ENCODE data around the gene KLHDC4. TPM values are rescaled to one million over a fixed set of nuclear protein-coding genes. Genes with fewer than 3 reads are reported as not detected.

KLHDC4 gene
- total and polyA plus RNA-seq, 2 of the 4 experiments (the other 2 are of a cell fraction): 13.6 to 19.0 TPM

- ChIA-PET POLR2A (ENCODE audit: unreplicated experiment) (no interaction called here), CTCF (interaction anchor here (0.5 kb wide), 1 partner anchor 16 kb away, joined by 4 read pairs; no protein-coding TSS in a partner anchor)
- Histone ChIP-seq H3K4me3 (ENCODE audit: insufficient read depth, low read depth, low read length) (no peak overlapping the region), H3K27me3 (ENCODE audit: control insufficient read depth, insufficient read depth, low read length) (no peaks in the 10 kb centered on the region), H2BK20ac (ENCODE audit: low read depth, low read length) (no peak overlapping the region), H3K4me1 (ENCODE audit: control insufficient read depth, insufficient read depth, low read length) (no peaks in the 10 kb centered on the region), H2AK9ac (replicated peaks; ENCODE audit: low read depth, low read length, poor library complexity) (no peak overlapping the region), H3K36me3 (ENCODE audit: control insufficient read depth, insufficient read depth, low read length) (peaks cover 22% of the 10 kb centered on the region), H3K9ac (ENCODE audit: low read depth, low read length) (no peak overlapping the region), H2BK15ac (ENCODE audit: low read depth, low read length) (no peak overlapping the region), H3K79me1 (ENCODE audit: low read depth in 1 of 2, low read length in 2 of 2) (no peaks in the 10 kb centered on the region), H4K91ac (ENCODE audit: insufficient read depth, low read depth, low read length) (no peak overlapping the region), H3K27ac (ENCODE audit: insufficient read depth, low read length) (no peak overlapping the region), H2AK5ac (ENCODE audit: low read depth, low read length) (no peak overlapping the region), H2BK120ac (ENCODE audit: low read depth, low read length) (no peak overlapping the region), H4K5ac (ENCODE audit: low read depth, low read length) (no peak overlapping the region), H4K20me1 (ENCODE audit: insufficient read depth, low read length) (no peaks in the 10 kb centered on the region; the same call in 1 of the 2 replicates), H2BK5ac (ENCODE audit: low read depth, low read length, poor library complexity, severe bottlenecking) (no peak overlapping the region), H3K18ac (ENCODE audit: low read depth, low read length) (no peak overlapping the region), H3K56ac (ENCODE audit: extremely low read depth, insufficient read depth, low read length) (no peak overlapping the region), H3K14ac (replicated peaks; ENCODE audit: low read depth, low read length) (no peak overlapping the region), H3K23ac (ENCODE audit: low read depth, low read length) (no peak overlapping the region), H2AFZ (replicated peaks; ENCODE audit: low read length, poor library complexity) (no peak overlapping the region), H4K8ac (ENCODE audit: low read depth in 2 of 2, low read length in 2 of 2) (no peak overlapping the region), H3K9me1 (ENCODE audit: insufficient read depth, low read length) (peaks cover 2% of the 10 kb centered on the region), H3K4ac (ENCODE audit: low read depth, low read length) (no peak overlapping the region), H3K9me3 (ENCODE audit: control insufficient read depth, insufficient read depth, low read length) (no peaks in the 10 kb centered on the region), H3K4me2 (ENCODE audit: low read depth, low read length) (no peak overlapping the region)
- no TSS peak for BruUV-seq (replicated peaks)
- ATAC-seq (ENCODE audit: low read depth) (no peak), DNase-seq (no peak)
- WGBS, 2 experiments (ENCODE audit: extremely low coverage in 2 of 2, insufficient read length in 1 of 2): 97% methylated on average over 5 of the region's 16 CpGs; no CpG with 5 or more reads in 1 of the 2 experiments
- dilution Hi-C loops (cut with HindIII; ENCODE audit: low sequenced_read_pairs, unreplicated experiment): no loop called here
- in situ Hi-C loops (cut with MboI; ENCODE audit: low sequenced_read_pairs): no loop called here
- TF ChIP-seq CHD1 (IDR thresholded peaks at IDR 0.05; ENCODE audit: low read depth, low read length) (no peak), RFX5 (IDR thresholded peaks at IDR 0.05; ENCODE audit: low read depth, low read length) (no peak), ELK1 (IDR thresholded peaks at IDR 0.05; ENCODE audit: borderline replicate concordance, low read depth, low read length) (no peak), MXI1 (IDR thresholded peaks at IDR 0.05; ENCODE audit: borderline replicate concordance, low read depth, low read length) (no peak), SMC3 (IDR thresholded peaks at IDR 0.05; ENCODE audit: low read depth, low read length) (no peak), MAFK (IDR thresholded peaks at IDR 0.05; ENCODE audit: low read depth, low read length) (no peak), NFE2L2 (IDR thresholded peaks at IDR 0.05; ENCODE audit: low read depth, low read length) (no peak), BHLHE40 (IDR thresholded peaks at IDR 0.05; ENCODE audit: low read depth, low read length) (no peak), USF2 (IDR thresholded peaks at IDR 0.05; ENCODE audit: low read depth, low read length) (no peak), FOS (IDR thresholded peaks at IDR 0.05; ENCODE audit: low read depth, low read length) (no peak), RCOR1 (IDR thresholded peaks at IDR 0.05; ENCODE audit: insufficient replicate concordance, low read length) (no peak), CEBPB (IDR thresholded peaks at IDR 0.05; ENCODE audit: low read depth, low read length) (no peak), POLR2A (IDR thresholded peaks at IDR 0.05; ENCODE audit: low read depth, low read length) (no peak), MAZ (IDR thresholded peaks at IDR 0.05; ENCODE audit: borderline replicate concordance, low read depth, low read length) (no peak), RAD21 (IDR thresholded peaks at IDR 0.05; ENCODE audit: low read length) (no peak), CTCF (conservative IDR thresholded peaks at IDR 0.05; ENCODE audit: low read depth, low read length) (no peak)
- intact Hi-C loops (cut with micrococcal nuclease): no loop called here
Observed at GRCh38 chr16:87715231-87715630, 50.6 kb downstream of the KLHDC4 start.

Measured in IMR-90 (cell line).